IMR-90 (cell line): ENCODE results near the gene ANKRD55. TPM values are rescaled to one million over a fixed set of nuclear protein-coding genes. Genes with fewer than 3 reads are reported as not detected.

ENCODE experiments used
- ATAC-seq: fragments of 200-7000 bp; cut with Tn5 transposase; 2 replicates; pipeline ENCODE4 v1.9.1; 2020; ENCODE audit warnings: low read depth, mild to moderate bottlenecking, moderate library complexity
- BruUV-seq: library from RNA; stranded (reverse); fragments of 400-500 nt; replicated peaks from 2 replicates; lab custom pipeline; 2021; lab: Mats Ljungman, UMichigan
- CTCF ChIA-PET: fragments of 300-600 bp; formaldehyde crosslinking; extraction: SDS; loops from one replicate; lab custom pipeline; 2021; ENCODE audit warnings: antibody characterized with exemption; lab: Yijun Ruan, JAX
- POLR2A ChIA-PET: fragments of 300-600 bp; sonication (Branson Sonifier 250); formaldehyde crosslinking; loops from one replicate; lab custom pipeline; 2022; ENCODE audit warnings: antibody characterized with exemption; ENCODE audit not compliant: unreplicated experiment; lab: Charles Lee
- DNase-seq: peaks from one replicate; pipeline ENCODE4 v3.0.0; 2013
- H2AFZ ChIP-seq: replicated peaks from 2 replicates; pipeline ENCODE3; 2013; ENCODE audit warnings: low read length, mild to moderate bottlenecking; ENCODE audit not compliant: poor library complexity
- H2AK5ac ChIP-seq: 2 replicates; pipeline ENCODE4 v1.6.1; 2013; ENCODE audit warnings: low read depth, low read length, inconsistent platforms
- H2AK9ac ChIP-seq: replicated peaks from 2 replicates; pipeline ENCODE3; 2013; ENCODE audit warnings: mild to moderate bottlenecking, low read depth, low read length, moderate library complexity; ENCODE audit not compliant: poor library complexity
- H2BK120ac ChIP-seq: 2 replicates; pipeline ENCODE4 v1.6.1; 2013; ENCODE audit warnings: low read depth, low read length, inconsistent platforms
- H2BK15ac ChIP-seq: 3 replicates; pipeline ENCODE4 v1.6.1; 2013; ENCODE audit warnings: low read depth, low read length, inconsistent platforms
- H2BK20ac ChIP-seq: 2 replicates; pipeline ENCODE4 v1.6.1; 2013; ENCODE audit warnings: low read depth, mild to moderate bottlenecking, inconsistent platforms, low read length, moderate library complexity
- H2BK5ac ChIP-seq: 2 replicates; pipeline ENCODE4 v1.6.1; 2013; ENCODE audit warnings: mild to moderate bottlenecking, low read depth, low read length, inconsistent platforms; ENCODE audit not compliant: poor library complexity, severe bottlenecking
- H3K14ac ChIP-seq: replicated peaks from 2 replicates; pipeline ENCODE4 v1.6.1; 2013; ENCODE audit warnings: low read depth, low read length, inconsistent platforms
- H3K18ac ChIP-seq: 2 replicates; pipeline ENCODE4 v1.6.1; 2013; ENCODE audit warnings: low read depth, low read length, control low read depth
- H3K23ac ChIP-seq: 2 replicates; pipeline ENCODE4 v1.6.1; 2013; ENCODE audit warnings: low read depth, low read length, inconsistent platforms
- H3K27ac ChIP-seq: 2 replicates; pipeline ENCODE4 v1.5.1; 2013; ENCODE audit warnings: mild to moderate bottlenecking, control low read depth, low read length; ENCODE audit not compliant: insufficient read depth
- H3K27me3 ChIP-seq: 2 replicates; pipeline ENCODE4 v1.6.1; 2013; ENCODE audit warnings: low read length; ENCODE audit not compliant: control insufficient read depth, insufficient read depth
- H3K36me3 ChIP-seq: 2 replicates; pipeline ENCODE4 v1.6.1; 2013; ENCODE audit warnings: low read length, mixed read lengths; ENCODE audit not compliant: control insufficient read depth, insufficient read depth
- H3K4ac ChIP-seq: 2 replicates; pipeline ENCODE4 v1.6.1; 2013; ENCODE audit warnings: low read depth, low read length, inconsistent platforms
- H3K4me1 ChIP-seq: 2 replicates; pipeline ENCODE4 v1.6.1; 2013; ENCODE audit warnings: low read length, mixed read lengths; ENCODE audit not compliant: control insufficient read depth, insufficient read depth
- H3K4me2 ChIP-seq: 2 replicates; pipeline ENCODE4 v1.6.1; 2013; ENCODE audit warnings: low read depth, mild to moderate bottlenecking, control low read depth, low read length, moderate library complexity
- H3K4me3 ChIP-seq: 2 replicates; pipeline ENCODE4 v1.5.1; 2013; ENCODE audit warnings: low read depth, mild to moderate bottlenecking, control low read depth, low read length, moderate library complexity; ENCODE audit not compliant: insufficient read depth
- H3K56ac ChIP-seq: 2 replicates; pipeline ENCODE4 v1.6.1; 2013; ENCODE audit warnings: low read length, inconsistent platforms; ENCODE audit not compliant: insufficient read depth; ENCODE audit errors: extremely low read depth
- H3K79me1 ChIP-seq, 2 experiments: 2 replicates each; pipeline ENCODE4 v1.6.1; 2013; ENCODE audit warnings: low read length in 2 of 2, inconsistent platforms in 1 of 2, low read depth in 1 of 2
- H3K9ac ChIP-seq: 2 replicates; pipeline ENCODE4 v1.6.1; 2013; ENCODE audit warnings: low read depth, low read length, control low read depth
- H3K9me1 ChIP-seq: 2 replicates; pipeline ENCODE4 v1.6.1; 2013; ENCODE audit warnings: low read length, inconsistent platforms; ENCODE audit not compliant: insufficient read depth
- H3K9me3 ChIP-seq: 2 replicates; pipeline ENCODE4 v1.6.1; 2013; ENCODE audit warnings: low read length; ENCODE audit not compliant: control insufficient read depth, insufficient read depth
- H4K20me1 ChIP-seq: 2 replicates; pipeline ENCODE4 v1.6.1; 2013; ENCODE audit warnings: low read length, inconsistent platforms; ENCODE audit not compliant: insufficient read depth
- H4K5ac ChIP-seq: 2 replicates; pipeline ENCODE4 v1.6.1; 2013; ENCODE audit warnings: mild to moderate bottlenecking, low read depth, low read length, control low read depth
- H4K8ac ChIP-seq, 2 experiments: 2 replicates each; pipeline ENCODE4 v1.6.1; 2013; ENCODE audit warnings: low read depth in 2 of 2, low read length in 2 of 2, control low read depth in 1 of 2, inconsistent platforms in 1 of 2
- H4K91ac ChIP-seq: 2 replicates; pipeline ENCODE4 v1.6.1; 2013; ENCODE audit warnings: low read depth, low read length, inconsistent platforms; ENCODE audit not compliant: insufficient read depth
- BHLHE40 ChIP-seq: fragments of 150-350 bp; IDR thresholded peaks from 2 replicates; pipeline ENCODE4 v1.6.1; 2016; ENCODE audit warnings: mild to moderate bottlenecking, low read depth, low read length
- CEBPB ChIP-seq: IDR thresholded peaks from 2 replicates; pipeline ENCODE4 v1.6.1; 2012; ENCODE audit warnings: low read depth, low read length, improper control_type of control experiment
- CHD1 ChIP-seq: IDR thresholded peaks from 2 replicates; pipeline ENCODE4 v1.6.1; 2012; ENCODE audit warnings: low read depth, low read length, improper control_type of control experiment
- CTCF ChIP-seq: conservative IDR thresholded peaks from 2 replicates; pipeline ENCODE4 v1.5.1; 2012; ENCODE audit warnings: mild to moderate bottlenecking, low read depth, low read length, improper control_type of control experiment
- FOS ChIP-seq: fragments of 150-350 bp; IDR thresholded peaks from 2 replicates; pipeline ENCODE4 v1.6.1; 2016; ENCODE audit warnings: low read depth, low read length
- MAFK ChIP-seq: IDR thresholded peaks from 2 replicates; pipeline ENCODE4 v1.6.1; 2012; ENCODE audit warnings: low read depth, low read length, improper control_type of control experiment
- MAZ ChIP-seq: IDR thresholded peaks from 2 replicates; pipeline ENCODE4 v1.6.1; 2012; ENCODE audit warnings: low read depth, mild to moderate bottlenecking, low read length, improper control_type of control experiment, moderate library complexity, borderline replicate concordance
- MXI1 ChIP-seq: IDR thresholded peaks from 2 replicates; pipeline ENCODE4 v1.6.1; 2012; ENCODE audit warnings: low read depth, mild to moderate bottlenecking, low read length, moderate library complexity, borderline replicate concordance
- NFE2L2 ChIP-seq: fragments of 150-350 bp; IDR thresholded peaks from 2 replicates; pipeline ENCODE4 v1.6.1; 2016; ENCODE audit warnings: low read depth, mild to moderate bottlenecking, low read length
- RAD21 ChIP-seq: IDR thresholded peaks from 2 replicates; pipeline ENCODE4 v1.6.1; 2012; ENCODE audit warnings: low read length, improper control_type of control experiment
- RCOR1 ChIP-seq: IDR thresholded peaks from 2 replicates; pipeline ENCODE4 v1.6.1; 2012; ENCODE audit warnings: mild to moderate bottlenecking, low read length, improper control_type of control experiment; ENCODE audit not compliant: insufficient replicate concordance
- RFX5 ChIP-seq: IDR thresholded peaks from 2 replicates; pipeline ENCODE4 v1.8.0; 2012; ENCODE audit warnings: low read depth, mild to moderate bottlenecking, low read length, moderate library complexity
- SMC3 ChIP-seq: fragments of 150-350 bp; IDR thresholded peaks from 2 replicates; pipeline ENCODE4 v1.6.1; 2016; ENCODE audit warnings: low read depth, mild to moderate bottlenecking, antibody characterized with exemption, low read length, moderate library complexity
- USF2 ChIP-seq: fragments of 150-350 bp; IDR thresholded peaks from 2 replicates; pipeline ENCODE4 v1.6.1; 2017; ENCODE audit warnings: mild to moderate bottlenecking, antibody characterized with exemption, low read length, low read depth
- whole genome bisulfite sequencing, 2 experiments: methylation state at CpG; one replicate each; pipeline versions ENCODE4 v1.1.5 to v1.1.7; 2013; ENCODE audit warnings: missing lambda C conversion rate in 2 of 2; ENCODE audit not compliant: insufficient read length in 1 of 2; ENCODE audit errors: extremely low coverage in 2 of 2; 5-methylcytosine and 5-hydroxymethylcytosine counted together
- dilution Hi-C: fragments of 300-500 bp; cut with HindIII; formaldehyde crosslinking; loops from one replicate; pipeline ENCODE4 v1.14.3; 2018; ENCODE audit warnings: low sequenced_read_pairs; ENCODE audit not compliant: unreplicated experiment
- in situ Hi-C: fragments of 300-500 bp; cut with MboI; formaldehyde crosslinking; loops from 3 replicates; pipeline ENCODE4 v1.14.3; 2019; ENCODE audit warnings: low sequenced_read_pairs, inconsistent platforms, mixed read lengths
- intact Hi-C: fragments of 100-400 bp; cut with micrococcal nuclease; formaldehyde crosslinking; loops from 2 replicates; pipeline ENCODE4 v1.10.0; 2022
- polyA plus RNA-seq, 3 experiments: library from polyadenylated mRNA; depleted of rRNA; stranded (reverse); fragments of >200 nt; gene quantifications; 2 replicates each; pipeline ENCODE4 v1.2.3, GENCODE V29; 2012; ENCODE audit warnings: low replicate concordance in 1 of 3
- total RNA-seq: library from RNA; depleted of rRNA; stranded (reverse); fragments of >200 nt; gene quantifications from 2 replicates; pipeline ENCODE4 v1.2.3, GENCODE V29; 2012

ANKRD55 gene
- total and polyA plus RNA-seq, 2 of the 4 experiments (the other 2 are of a cell fraction), result not detected

DNA sequence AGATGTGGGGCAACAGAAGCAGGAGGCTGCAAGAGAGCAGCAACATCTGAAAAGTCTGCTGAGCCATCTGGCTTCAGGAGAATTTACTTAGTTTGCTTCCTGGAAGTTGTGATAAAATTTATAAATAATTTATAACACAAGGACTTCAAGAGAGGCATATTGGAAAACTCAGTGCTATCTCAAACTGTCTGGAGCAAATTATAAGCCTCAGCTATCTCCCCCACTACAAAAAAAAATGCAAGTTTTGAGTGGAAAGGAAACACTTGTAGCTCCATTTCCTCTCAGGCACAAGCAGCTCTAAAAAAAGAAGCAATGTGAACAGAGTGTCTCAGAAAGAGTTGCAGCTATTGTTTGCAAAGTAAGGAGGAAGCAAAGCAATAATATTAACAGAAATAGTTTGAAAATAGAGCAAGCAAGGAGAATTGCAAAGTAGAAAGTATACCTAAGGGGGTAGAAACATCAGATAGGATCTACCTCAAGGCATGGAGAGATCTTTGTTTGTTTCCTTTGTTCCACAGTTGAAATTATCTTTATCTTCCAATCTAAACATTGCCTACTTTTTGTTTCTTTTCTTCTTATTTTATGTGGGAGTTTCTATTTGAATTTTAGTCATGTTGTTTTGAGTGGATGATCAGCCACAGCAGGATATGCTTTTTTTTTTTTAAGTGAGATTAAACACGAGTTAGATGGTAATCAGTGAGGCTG, 182.4 kb downstream of the ANKRD55 start:
- H3K9ac ChIP-seq, result no peak overlapping the region
- CTCF ChIA-PET, result interaction anchor here (0.6 kb wide), 1 partner anchor 939 kb away, joined by 3 read pairs; no protein-coding TSS in a partner anchor
- TF ChIP-seq RAD21, result no peak
- no peak for TF ChIP-seq MAFK
- TF ChIP-seq MXI1, result no peak
- TF ChIP-seq CEBPB, result no peak
- TF ChIP-seq CHD1, result no peak
- no peak for TF ChIP-seq NFE2L2
- TF ChIP-seq RFX5, result no peak
- TF ChIP-seq USF2, result no peak
- no peak for TF ChIP-seq FOS
- no peak for TF ChIP-seq CTCF
- TF ChIP-seq BHLHE40, result no peak
- no peak for TF ChIP-seq MAZ
- no peak for TF ChIP-seq SMC3
- no peak for TF ChIP-seq RCOR1

More for the DNA sequence above, 182.4 kb downstream of the ANKRD55 start:
- H3K14ac ChIP-seq, result no peak overlapping the region; the same call in 1 of the 2 replicates
- no peaks in the 10 kb centered on the region; the same call in 1 of the 2 replicates for H3K9me3 ChIP-seq
- peaks cover 3% of the 10 kb centered on the region for H3K4me1 ChIP-seq
- H3K4me3 ChIP-seq, result no peak overlapping the region
- no TSS peak for BruUV-seq
- no peak overlapping the region for H4K8ac ChIP-seq
- H4K91ac ChIP-seq, result no peak overlapping the region
- peak overlapping the region; percentile 59; the same call in 1 of the 2 replicates for H3K27ac ChIP-seq
- H3K23ac ChIP-seq, result no peak overlapping the region
- peak overlapping the region; percentile 37; the same call in 1 of the 2 replicates for H3K18ac ChIP-seq
- no peaks in the 10 kb centered on the region for H4K20me1 ChIP-seq
- WGBS, 2 experiments, result no CpG with 5 or more reads among the region's 1 CpG
- no peak overlapping the region for H2BK120ac ChIP-seq
- no peaks in the 10 kb centered on the region for H3K27me3 ChIP-seq
- H3K79me1 ChIP-seq, result no peaks in the 10 kb centered on the region
- no peak overlapping the region for H2BK15ac ChIP-seq
- H3K4ac ChIP-seq, result no peak overlapping the region
- no peak overlapping the region for H2BK20ac ChIP-seq
- no peak overlapping the region for H3K56ac ChIP-seq
- in situ Hi-C loops, result no loop called here
- ATAC-seq (peak; percentile 17; the same call in 1 of the 2 replicates), DNase-seq (no peak)
- dilution Hi-C loops, result no loop called here
- H4K5ac ChIP-seq, result no peak overlapping the region
- H2AK5ac ChIP-seq, result no peak overlapping the region
- H3K9me1 ChIP-seq, result no peaks in the 10 kb centered on the region
- peak overlapping the region; percentile 52; the same call in 1 of the 2 replicates for H3K4me2 ChIP-seq
- no peaks in the 10 kb centered on the region for H3K36me3 ChIP-seq
- POLR2A ChIA-PET, result no interaction called here
- H2AFZ ChIP-seq, result no peak overlapping the region
- H2BK5ac ChIP-seq, result no peak overlapping the region
- H2AK9ac ChIP-seq, result no peak overlapping the region
- intact Hi-C loops, result loop anchor here (5.0 kb wide), 1 partner anchor 53 kb away; no protein-coding TSS in a partner anchor
